CD4-positive, alpha-beta T cell treated with Interferon gamma for 1 hour (primary cell): ENCODE results near the gene MPPE1.
"Not testable (repeated sequence)": the region's sequence is repeated elsewhere in the genome, so short reads cannot be mapped to it uniquely, and the experiment has no call there.

Experiments used
- DNase-seq: peaks from one replicate; pipeline ENCODE4 v3.0.0-alpha.2; 2020

Gene MPPE1

GRCh38 chr18:11908182-11909060 lies at the start of gene MPPE1:
TSS of gene MPPE1 (minus strand) at chr18:11908317. CDS start at chr18:11897264, 11,053 bp downstream.
- DNase-seq: peak; percentile 87

GRCh38 chr18:11957636-11958035 lies 49.5 kb upstream of the MPPE1 start:
- DNase-seq: no peak

- no peak for DNase-seq
These were observed 48.5 kb upstream of the MPPE1 start for GRCh38 chr18:11956371-11957308.

GRCh38 chr18:11955239-11956029 lies 47.3 kb upstream of the MPPE1 start:
- DNase-seq: no peak

- DNase-seq: no peak
These were observed 45.0 kb upstream of the MPPE1 start for GRCh38 chr18:11953113-11953512.

GRCh38 chr18:11951390-11951851 lies 43.3 kb upstream of the MPPE1 start:
- DNase-seq: no peak

GRCh38 chr18:11950824-11951223 lies 42.7 kb upstream of the MPPE1 start:
- no peak for DNase-seq

- no peak for DNase-seq
These were observed 40.9 kb upstream of the MPPE1 start for GRCh38 chr18:11948852-11949523.

GRCh38 chr18:11947214-11948191 lies 39.4 kb upstream of the MPPE1 start:
- peak; percentile 75 for DNase-seq

- no peak for DNase-seq
These were observed 38.6 kb upstream of the MPPE1 start for GRCh38 chr18:11946756-11947155.

GRCh38 chr18:11945834-11946659 lies 37.9 kb upstream of the MPPE1 start:
- not testable (repeated sequence) for DNase-seq

- DNase-seq: no peak
These were observed 36.7 kb upstream of the MPPE1 start for GRCh38 chr18:11944786-11945185.

GRCh38 chr18:11944252-11944651 lies 36.1 kb upstream of the MPPE1 start:
- no peak for DNase-seq

- no peak for DNase-seq
These were observed 35.4 kb upstream of the MPPE1 start for GRCh38 chr18:11943551-11943950.

GRCh38 chr18:11940956-11941355 lies 32.8 kb upstream of the MPPE1 start:
- DNase-seq: no peak

- DNase-seq: peak; percentile 61
These were observed 29.9 kb upstream of the MPPE1 start for GRCh38 chr18:11937874-11938478.

- DNase-seq: no peak
These were observed 24.3 kb upstream of the MPPE1 start for GRCh38 chr18:11932393-11932792.

- no peak for DNase-seq
These were observed 19.4 kb upstream of the MPPE1 start for GRCh38 chr18:11927497-11927896.

GRCh38 chr18:11925800-11926481 lies 17.8 kb upstream of the MPPE1 start:
- no peak for DNase-seq
